HEK293T (cell line): Measurements from ENCODE around the gene PGBD1.
"Not testable (repeated sequence)": the region's sequence is repeated elsewhere in the genome, so short reads cannot be mapped to it uniquely, and the experiment has no call there.

ENCODE experiments used
- CTCF ChIA-PET: fragments of 350-600 bp; formaldehyde crosslinking; extraction: SDS; loops from one replicate; lab custom pipeline; 2021; ENCODE audit warnings: antibody characterized with exemption, inconsistent platforms; lab: Yijun Ruan, JAX
- POLR2A ChIA-PET: fragments of 350-600 bp; formaldehyde crosslinking; extraction: SDS; loops from one replicate; lab custom pipeline; 2020; ENCODE audit warnings: antibody characterized with exemption, inconsistent platforms; lab: Yijun Ruan, JAX
- DNase-seq: peaks from one replicate; pipeline ENCODE4 v3.0.0; 2012; ENCODE audit warnings: mixed read lengths; ENCODE audit errors: extremely low spot score
- ARNT ChIP-seq: fragments of 450-650 bp; IDR thresholded peaks from 2 replicates; pipeline ENCODE4 v1.6.1; 2017; ENCODE audit warnings: mild to moderate bottlenecking
- BHLHE40 ChIP-seq: fragments of 450-650 bp; IDR thresholded peaks from 2 replicates; pipeline ENCODE4 v1.6.1; 2016; ENCODE audit warnings: mild to moderate bottlenecking, moderate library complexity, borderline replicate concordance
- CTBP1 ChIP-seq: fragments of 450-650 bp; IDR thresholded peaks from 2 replicates; pipeline ENCODE4 v1.6.1; 2016; ENCODE audit warnings: borderline replicate concordance
- ELF4 ChIP-seq: fragments of 450-650 bp; IDR thresholded peaks from 2 replicates; pipeline ENCODE4 v1.6.1; 2017; ENCODE audit warnings: antibody characterized with exemption
- FOXA1 ChIP-seq: fragments of 450-650 bp; IDR thresholded peaks from 2 replicates; pipeline ENCODE4 v1.6.1; 2016; ENCODE audit warnings: mild to moderate bottlenecking
- FOXK2 ChIP-seq: fragments of 450-650 bp; IDR thresholded peaks from 2 replicates; pipeline ENCODE4 v1.6.1; 2016; ENCODE audit warnings: mild to moderate bottlenecking
- FOXM1 ChIP-seq: fragments of 450-650 bp; IDR thresholded peaks from 2 replicates; pipeline ENCODE4 v1.6.1; 2017; ENCODE audit warnings: mild to moderate bottlenecking, borderline replicate concordance
- HDGF ChIP-seq: fragments of 450-650 bp; IDR thresholded peaks from 2 replicates; pipeline ENCODE4 v1.6.1; 2017; ENCODE audit warnings: antibody characterized with exemption, borderline replicate concordance
- L3MBTL2 ChIP-seq: fragments of 450-650 bp; conservative IDR thresholded peaks from 2 replicates; pipeline ENCODE4 v1.6.1; 2016; ENCODE audit warnings: mild to moderate bottlenecking
- LEF1 ChIP-seq: fragments of 450-650 bp; IDR thresholded peaks from 2 replicates; pipeline ENCODE4 v1.6.1; 2017; ENCODE audit warnings: mild to moderate bottlenecking, borderline replicate concordance
- NFRKB ChIP-seq: fragments of 450-650 bp; IDR thresholded peaks from 2 replicates; pipeline ENCODE4 v1.6.1; 2016; ENCODE audit warnings: mild to moderate bottlenecking, moderate library complexity
- SP1 ChIP-seq: fragments of 450-650 bp; IDR thresholded peaks from 2 replicates; pipeline ENCODE4 v1.6.1; 2017
- SUZ12 ChIP-seq: fragments of 450-650 bp; IDR thresholded peaks from 2 replicates; pipeline ENCODE4 v1.6.1; 2016; ENCODE audit warnings: mild to moderate bottlenecking
- TARDBP ChIP-seq: fragments of 450-650 bp; IDR thresholded peaks from 2 replicates; pipeline ENCODE4 v1.6.1; 2016
- ZNF384 ChIP-seq: fragments of 450-650 bp; IDR thresholded peaks from 2 replicates; pipeline ENCODE4 v1.6.1; 2016
- TF ChIP-seq, protein P1 (sequence below): fragments of 450-650 bp; IDR thresholded peaks from 2 replicates; pipeline ENCODE4 v1.6.1; 2016

PGBD1 gene

GRCh38 chr6:28282926-28283325 lies 1.6 kb downstream of the PGBD1 start:
- ChIA-PET CTCF (interaction anchor here (0.6 kb wide), 1 partner anchor 55 kb away, joined by 3 read pairs; no protein-coding TSS in a partner anchor), POLR2A (interaction anchor here (0.7 to 1.8 kb wide), 7 partner anchors 15 to 390 kb away, joined by 3 to 10 read pairs (median 3); partner anchors contain the start of genes ZKSCAN4, ZSCAN26 and ZSCAN31)
- no peak for DNase-seq
- TF ChIP-seq ELF4 (no peak), NFRKB (no peak), BHLHE40 (no peak), HDGF (no peak), CTBP1 (no peak), SP1 (no peak), ARNT (no peak), SUZ12 (no peak), ZNF384 (no peak)
- TF ChIP-seq, protein P1, sequence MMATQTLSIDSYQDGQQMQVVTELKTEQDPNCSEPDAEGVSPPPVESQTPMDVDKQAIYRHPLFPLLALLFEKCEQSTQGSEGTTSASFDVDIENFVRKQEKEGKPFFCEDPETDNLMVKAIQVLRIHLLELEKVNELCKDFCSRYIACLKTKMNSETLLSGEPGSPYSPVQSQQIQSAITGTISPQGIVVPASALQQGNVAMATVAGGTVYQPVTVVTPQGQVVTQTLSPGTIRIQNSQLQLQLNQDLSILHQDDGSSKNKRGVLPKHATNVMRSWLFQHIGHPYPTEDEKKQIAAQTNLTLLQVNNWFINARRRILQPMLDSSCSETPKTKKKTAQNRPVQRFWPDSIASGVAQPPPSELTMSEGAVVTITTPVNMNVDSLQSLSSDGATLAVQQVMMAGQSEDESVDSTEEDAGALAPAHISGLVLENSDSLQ = no peak

DNA sequence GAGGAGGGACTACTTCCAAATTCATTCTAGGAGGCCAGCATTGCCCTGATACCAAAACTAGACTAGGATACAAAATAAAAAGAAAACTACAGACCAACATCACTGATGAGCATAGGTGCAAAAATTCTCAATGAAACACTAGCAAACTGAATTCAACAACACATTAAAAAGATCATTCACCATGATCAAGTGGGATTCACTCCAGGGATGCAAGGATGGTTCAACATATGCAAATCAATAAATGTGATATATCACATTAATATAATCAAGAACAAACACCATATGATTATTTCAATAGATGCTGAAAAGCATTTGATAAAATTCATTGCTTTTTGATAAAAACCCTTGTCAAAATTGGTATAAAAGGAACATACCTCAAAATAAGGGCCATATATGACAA lies 10.2 kb downstream of the PGBD1 start:
- CTCF ChIA-PET = interaction anchor here (0.7 kb wide), 1 partner anchor 167 kb away, joined by 6 read pairs; the partner anchor contains the start of gene ZSCAN16
- no peak for TF ChIP-seq ELF4
- POLR2A ChIA-PET = no interaction called here
- DNase-seq = no peak

GRCh38 chr6:28295326-28295725 lies 14.0 kb downstream of the PGBD1 start:
- no peak for DNase-seq
- POLR2A ChIA-PET = no interaction called here
- TF ChIP-seq FOXK2 (no peak), FOXA1 (no peak), HDGF (no peak), LEF1 (no peak), SP1 (no peak), BHLHE40 (no peak), SUZ12 (no peak), CTBP1 (no peak), ARNT (no peak), TARDBP (no peak), FOXM1 (no peak), L3MBTL2 (no peak)
- CTCF ChIA-PET = no interaction called here

DNA sequence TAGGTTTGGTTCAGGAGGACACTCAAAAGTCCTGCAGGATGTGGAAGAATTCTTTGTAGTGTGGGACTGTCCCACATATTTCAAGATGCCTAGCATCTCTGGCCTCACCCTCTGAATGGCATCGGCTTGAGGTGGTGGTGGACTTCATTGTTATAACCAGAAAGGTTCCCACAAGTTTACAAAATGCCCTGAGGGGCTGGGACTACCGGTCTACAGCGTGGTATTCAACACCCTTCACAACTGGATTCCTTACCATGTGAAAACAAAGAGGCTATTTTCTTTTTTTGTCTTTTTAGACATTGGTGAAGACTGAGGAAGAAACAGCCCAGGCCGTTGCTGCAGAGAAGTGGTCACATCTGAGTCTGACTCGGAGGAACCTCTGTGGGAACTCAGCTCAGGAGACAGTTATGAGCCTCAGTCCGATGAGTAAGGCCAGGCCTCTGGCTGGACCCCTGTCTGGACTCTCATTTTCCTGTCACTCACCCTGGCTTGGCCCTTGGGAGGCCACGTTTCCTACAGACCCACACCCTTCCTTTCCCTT lies 15.2 kb downstream of the PGBD1 start:
- no peak for DNase-seq
- TF ChIP-seq ARNT (no peak), TARDBP (no peak), FOXA1 (no peak), FOXM1 (no peak), HDGF (no peak), BHLHE40 (no peak), CTBP1 (no peak), NFRKB (no peak), SUZ12 (no peak)
- TF ChIP-seq, protein P1 = no peak
- ChIA-PET POLR2A (no interaction called here), CTCF (no interaction called here)

DNA sequence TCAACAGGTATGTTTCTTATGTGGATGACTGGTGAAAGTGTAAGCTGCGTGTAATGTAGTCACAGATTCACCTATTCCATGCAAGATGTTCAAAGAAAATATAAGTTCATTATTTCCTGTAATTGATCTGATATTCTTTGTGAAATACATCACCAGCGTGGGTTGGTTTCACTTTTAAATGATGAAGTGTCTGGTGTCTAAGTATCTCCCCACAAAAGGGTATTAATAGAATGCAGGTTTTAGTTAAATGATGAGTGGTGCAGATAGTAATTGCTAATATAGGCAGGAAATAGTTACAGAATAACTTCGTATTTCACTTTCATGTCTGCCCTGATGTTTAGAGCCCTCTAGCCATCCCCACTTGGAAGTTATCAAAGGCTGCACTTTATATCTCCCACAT lies 22.2 kb downstream of the PGBD1 start:
- POLR2A ChIA-PET = no interaction called here
- CTCF ChIA-PET = no interaction called here
- no peak for DNase-seq
- TF ChIP-seq BHLHE40 = no peak
- TF ChIP-seq TARDBP = no peak
- TF ChIP-seq, protein P1 = no peak
- TF ChIP-seq ZNF384 = no peak
- no peak for TF ChIP-seq ARNT

GRCh38 chr6:28306363-28306762 lies 25.0 kb downstream of the PGBD1 start:
- CTCF ChIA-PET, DNase-seq, POLR2A ChIA-PET: not testable (repeated sequence)

GRCh38 chr6:28311139-28311823 lies 29.9 kb downstream of the PGBD1 start:
- ChIA-PET CTCF (interaction anchor here (0.6 kb wide), 1 partner anchor 17 kb away, joined by 3 read pairs; no protein-coding TSS in a partner anchor), POLR2A (interaction anchor here (1.2 to 3.2 kb wide), 2 partner anchors 25 to 38 kb away, joined by 5 to 13 read pairs; partner anchors contain the start of genes ZKSCAN3 and ZSCAN31)
- no peak for TF ChIP-seq ELF4
- no peak for TF ChIP-seq SP1
- TF ChIP-seq FOXA1 = no peak
- no peak for TF ChIP-seq ZNF384
- TF ChIP-seq L3MBTL2 = no peak
- TF ChIP-seq HDGF = no peak
- TF ChIP-seq ARNT = no peak
- no peak for TF ChIP-seq NFRKB
- no peak for TF ChIP-seq FOXM1
- TF ChIP-seq TARDBP = no peak
- TF ChIP-seq, protein P1 = no peak
- no peak for TF ChIP-seq LEF1
- no peak for TF ChIP-seq BHLHE40
- no peak for TF ChIP-seq FOXK2
- no peak for TF ChIP-seq SUZ12
- no peak for TF ChIP-seq CTBP1
- DNase-seq = no peak
